Prostate gland (tissue), 2 donors: ENCODE measurements around the gene CREB3L2.

Experiments
- POLR2AphosphoS5 ChIP-seq: sonication (generic); formaldehyde crosslinking; IDR thresholded peaks from one replicate; pipeline ENCODE4 v1.6.1; 2017; ENCODE audit warnings: antibody characterized with exemption
- TF ChIP-seq, protein P1 (sequence below), 4 experiments: fragments of 200-600 bp in 2 of 4; fragments of 450-650 bp in 2 of 4; sonication (generic) in 2 of 4; IDR thresholded peaks; 1 replicate in 3 of 4; 2 replicates in 1 of 4; pipeline ENCODE4 v1.5.1; 2016 to 2019; ENCODE audit warnings: antibody characterized with exemption in 4 of 4, mild to moderate bottlenecking in 2 of 4, moderate library complexity in 2 of 4

DNA sequence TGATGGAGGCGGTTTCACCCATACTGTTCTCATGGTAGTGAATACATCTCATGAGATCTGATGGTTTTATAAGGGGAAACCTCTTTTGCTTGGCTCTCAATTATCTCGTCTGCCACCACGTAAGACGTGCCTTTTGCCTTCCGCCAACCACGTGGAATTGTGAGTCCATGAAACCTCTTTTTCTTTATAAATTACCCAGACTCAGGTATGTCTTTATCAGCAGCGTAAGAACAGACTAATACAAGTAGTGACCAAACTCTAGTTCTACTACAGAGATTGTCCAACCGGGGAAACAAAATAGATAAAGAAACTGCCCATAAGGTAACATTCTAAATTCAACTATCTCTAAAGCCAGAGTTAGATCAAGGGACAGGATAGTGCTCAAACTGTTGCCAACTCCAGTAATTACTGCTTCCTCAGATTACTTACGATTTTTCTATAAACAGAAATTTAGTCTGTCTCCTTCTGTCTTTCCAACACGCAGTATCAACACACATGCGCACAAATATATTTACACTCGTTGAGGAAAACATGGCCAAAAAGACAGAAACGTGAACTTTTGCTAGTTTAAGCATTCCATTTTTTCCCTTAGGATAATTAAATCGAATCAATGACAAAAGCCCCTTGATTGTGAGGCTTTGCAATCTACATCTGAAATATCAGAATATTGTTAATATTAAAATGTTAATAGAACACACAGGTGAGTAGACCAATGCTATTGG lies 36.9 kb downstream of the CREB3L2 start:
- TF ChIP-seq, protein P1, sequence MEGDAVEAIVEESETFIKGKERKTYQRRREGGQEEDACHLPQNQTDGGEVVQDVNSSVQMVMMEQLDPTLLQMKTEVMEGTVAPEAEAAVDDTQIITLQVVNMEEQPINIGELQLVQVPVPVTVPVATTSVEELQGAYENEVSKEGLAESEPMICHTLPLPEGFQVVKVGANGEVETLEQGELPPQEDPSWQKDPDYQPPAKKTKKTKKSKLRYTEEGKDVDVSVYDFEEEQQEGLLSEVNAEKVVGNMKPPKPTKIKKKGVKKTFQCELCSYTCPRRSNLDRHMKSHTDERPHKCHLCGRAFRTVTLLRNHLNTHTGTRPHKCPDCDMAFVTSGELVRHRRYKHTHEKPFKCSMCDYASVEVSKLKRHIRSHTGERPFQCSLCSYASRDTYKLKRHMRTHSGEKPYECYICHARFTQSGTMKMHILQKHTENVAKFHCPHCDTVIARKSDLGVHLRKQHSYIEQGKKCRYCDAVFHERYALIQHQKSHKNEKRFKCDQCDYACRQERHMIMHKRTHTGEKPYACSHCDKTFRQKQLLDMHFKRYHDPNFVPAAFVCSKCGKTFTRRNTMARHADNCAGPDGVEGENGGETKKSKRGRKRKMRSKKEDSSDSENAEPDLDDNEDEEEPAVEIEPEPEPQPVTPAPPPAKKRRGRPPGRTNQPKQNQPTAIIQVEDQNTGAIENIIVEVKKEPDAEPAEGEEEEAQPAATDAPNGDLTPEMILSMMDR (IDR thresholded peaks at IDR 0.05), result no peak
- no peak for TF ChIP-seq POLR2AphosphoS5
